Effector memory CD4-positive, alpha-beta T cell (primary cell): ENCODE measurements around the gene MATR3.
"Not testable (repeated sequence)": the region's sequence is repeated elsewhere in the genome, so short reads cannot be mapped to it uniquely, and the experiment has no call there.

Source experiments
- DNase-seq, 3 donors: peaks; one replicate each; pipeline ENCODE4 v3.0.0-alpha.2; 2020
- H3K27ac ChIP-seq: 2 replicates; pipeline ENCODE4 v1.7.0; 2013; ENCODE audit warnings: mild to moderate bottlenecking, low read length, moderate library complexity; ENCODE audit not compliant: insufficient read depth, poor library complexity, severe bottlenecking
- H3K27me3 ChIP-seq: replicated peaks from 2 replicates; pipeline ENCODE4 v1.7.0; 2013; ENCODE audit warnings: mild to moderate bottlenecking, low read length; ENCODE audit not compliant: insufficient read depth, control insufficient read depth, poor library complexity, severe bottlenecking
- H3K36me3 ChIP-seq: 2 replicates; pipeline ENCODE4 v1.7.0; 2013; ENCODE audit warnings: mild to moderate bottlenecking, low read length, moderate library complexity; ENCODE audit not compliant: control insufficient read depth, insufficient read depth
- H3K4me1 ChIP-seq: 2 replicates; pipeline ENCODE4 v1.7.0; 2013; ENCODE audit warnings: low read length, mild to moderate bottlenecking; ENCODE audit not compliant: control insufficient read depth, insufficient read depth, poor library complexity, severe bottlenecking
- H3K4me3 ChIP-seq: 2 replicates; pipeline ENCODE4 v1.7.0; 2013; ENCODE audit warnings: low read length, low read depth, mild to moderate bottlenecking; ENCODE audit not compliant: insufficient read depth, poor library complexity, severe bottlenecking
- H3K9me3 ChIP-seq: 2 replicates; pipeline ENCODE4 v1.7.0; 2013; ENCODE audit warnings: mild to moderate bottlenecking, low read length, moderate library complexity; ENCODE audit not compliant: control insufficient read depth

MATR3 gene

GRCh38 chr5:139262742-139263445 lies 30.6 kb upstream of the MATR3 start:
- Histone ChIP-seq H3K4me3 (no peak overlapping the region), H3K27me3 (no peaks in the 10 kb centered on the region), H3K27ac (no peak overlapping the region), H3K9me3 (no peaks in the 10 kb centered on the region), H3K36me3 (no peaks in the 10 kb centered on the region), H3K4me1 (no peaks in the 10 kb centered on the region)
- peak; percentile 17 to 28 (median 21) for DNase-seq

DNA sequence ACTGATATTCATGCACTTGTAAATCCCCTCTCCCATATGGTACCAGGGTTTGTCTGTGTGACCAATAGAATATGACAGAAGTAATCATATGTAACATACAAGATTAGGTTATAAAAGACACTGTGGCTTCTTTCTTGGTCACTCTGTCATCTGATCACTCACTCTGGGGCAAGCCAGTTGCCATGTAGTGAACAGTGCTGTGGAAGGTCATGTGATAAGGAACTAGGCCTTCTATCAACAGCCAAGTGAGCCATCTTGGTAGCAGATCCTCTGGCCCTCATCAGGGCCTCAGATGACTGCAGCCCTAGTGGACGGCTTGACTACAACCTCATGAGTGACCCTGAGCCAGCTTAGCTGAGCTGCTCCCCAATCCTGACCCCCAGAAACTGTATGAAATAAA lies 30.0 kb upstream of the MATR3 start:
- Histone ChIP-seq H3K27ac (no peak overlapping the region), H3K9me3 (no peaks in the 10 kb centered on the region), H3K4me3 (no peak overlapping the region), H3K27me3 (no peaks in the 10 kb centered on the region), H3K36me3 (no peaks in the 10 kb centered on the region), H3K4me1 (no peaks in the 10 kb centered on the region)
- no peak for DNase-seq

DNA sequence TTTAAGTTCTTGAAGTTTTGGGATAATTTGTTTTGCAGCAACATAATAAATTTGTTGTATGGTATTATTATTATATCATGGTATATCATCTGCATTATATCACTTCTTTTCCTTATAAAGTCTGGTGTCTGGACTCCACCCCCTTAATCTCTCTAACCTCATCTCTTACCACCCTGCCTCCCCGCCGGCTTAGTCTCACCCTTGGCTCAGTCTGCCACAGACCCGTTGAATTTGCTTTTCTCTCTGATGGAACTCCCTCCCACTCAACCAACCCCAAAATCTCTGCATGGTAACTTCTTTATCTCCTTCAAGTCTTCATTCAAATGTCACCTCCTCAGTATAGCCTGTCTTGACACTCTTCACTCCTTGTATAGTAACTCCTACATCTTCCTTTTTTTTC lies 29.6 kb upstream of the MATR3 start:
- Histone ChIP-seq H3K36me3 (no peaks in the 10 kb centered on the region), H3K27ac (no peak overlapping the region), H3K27me3 (no peaks in the 10 kb centered on the region), H3K4me1 (no peaks in the 10 kb centered on the region), H3K4me3 (no peak overlapping the region), H3K9me3 (no peaks in the 10 kb centered on the region)
- DNase-seq: no peak

DNA sequence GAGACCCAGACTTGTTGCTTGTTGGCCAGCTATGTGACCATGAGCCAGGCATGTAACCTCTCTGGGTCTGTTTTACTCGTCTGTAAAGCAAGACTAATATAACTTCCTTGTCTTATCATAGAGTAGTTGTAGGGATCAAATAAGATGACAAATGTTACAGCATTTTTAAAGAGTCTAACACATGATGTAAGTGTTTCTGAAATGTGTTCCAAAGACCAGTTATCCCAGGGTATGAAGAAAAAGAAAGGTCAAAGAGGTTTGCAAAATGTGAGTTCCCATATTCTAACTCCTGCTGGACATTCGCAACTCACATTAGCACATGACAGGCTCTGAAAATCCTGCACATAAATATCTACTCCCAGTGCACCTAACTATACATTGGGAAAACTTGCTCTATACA lies 28.5 kb upstream of the MATR3 start:
- no peak for DNase-seq
- no peak overlapping the region for H3K27ac ChIP-seq
- H3K27me3 ChIP-seq: no peaks in the 10 kb centered on the region
- no peaks in the 10 kb centered on the region for H3K4me1 ChIP-seq
- H3K4me3 ChIP-seq: no peak overlapping the region
- no peaks in the 10 kb centered on the region for H3K36me3 ChIP-seq
- no peaks in the 10 kb centered on the region for H3K9me3 ChIP-seq

- Histone ChIP-seq H3K4me1 (no peaks in the 10 kb centered on the region), H3K27me3 (no peaks in the 10 kb centered on the region), H3K36me3 (no peaks in the 10 kb centered on the region), H3K27ac (no peak overlapping the region), H3K4me3 (no peak overlapping the region), H3K9me3 (no peaks in the 10 kb centered on the region)
- no peak for DNase-seq
Measured at GRCh38 chr5:139266236-139266635, 27.3 kb upstream of the MATR3 start.

DNA sequence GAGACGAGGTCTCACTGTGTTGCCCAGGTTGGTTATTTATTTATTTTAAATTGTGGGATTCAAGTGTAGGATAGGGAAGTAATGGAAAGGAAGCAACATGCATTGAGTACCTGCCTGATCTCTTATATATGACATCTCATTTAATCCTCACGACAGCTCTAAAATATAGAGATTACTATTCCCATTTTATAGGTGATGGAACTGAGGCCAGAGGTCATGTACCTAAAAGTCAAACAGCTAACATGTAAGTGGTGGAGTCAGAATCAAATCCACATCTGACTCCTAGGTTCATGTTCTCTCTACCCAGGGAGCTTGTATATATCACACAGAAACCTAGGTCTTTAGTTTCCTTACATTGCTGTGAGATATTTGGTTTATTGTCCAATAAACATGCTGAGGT lies 26.1 kb upstream of the MATR3 start:
- Histone ChIP-seq H3K36me3 (no peaks in the 10 kb centered on the region), H3K4me3 (no peak overlapping the region), H3K4me1 (peaks cover 1% of the 10 kb centered on the region), H3K27ac (no peak overlapping the region), H3K9me3 (no peaks in the 10 kb centered on the region), H3K27me3 (no peaks in the 10 kb centered on the region)
- DNase-seq: no peak

GRCh38 chr5:139268364-139269202 lies 25.0 kb upstream of the MATR3 start:
- Histone ChIP-seq H3K27me3 (no peaks in the 10 kb centered on the region), H3K4me3 (no peak overlapping the region), H3K4me1 (peaks cover 12% of the 10 kb centered on the region), H3K27ac (no peak overlapping the region), H3K9me3 (no peaks in the 10 kb centered on the region), H3K36me3 (no peaks in the 10 kb centered on the region)
- no peak for DNase-seq

DNA sequence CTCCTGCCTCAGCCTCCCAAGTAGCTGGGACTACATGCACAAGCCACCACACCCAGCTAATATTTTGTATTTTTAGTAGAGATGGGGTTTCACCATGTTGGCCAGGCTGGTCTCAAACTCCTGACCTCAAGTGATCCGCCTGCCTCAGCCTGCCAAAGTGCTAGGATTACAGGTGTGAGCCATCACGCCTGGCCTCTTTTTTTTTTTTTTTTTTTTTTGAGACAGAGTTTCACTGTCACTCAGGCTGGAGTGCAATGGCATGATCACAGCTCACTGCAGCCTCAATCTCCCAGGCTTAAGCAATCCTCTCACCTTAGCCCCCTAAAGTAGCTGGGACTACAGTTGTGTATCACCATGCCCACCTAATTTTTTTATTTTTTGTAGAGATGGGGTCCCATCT lies 22.8 kb upstream of the MATR3 start:
- H3K9me3 ChIP-seq, DNase-seq, H3K27me3 ChIP-seq, H3K36me3 ChIP-seq, H3K27ac ChIP-seq, H3K4me3 ChIP-seq: not testable (repeated sequence)
- H3K4me1 ChIP-seq: peaks cover 21% of the 10 kb centered on the region

DNA sequence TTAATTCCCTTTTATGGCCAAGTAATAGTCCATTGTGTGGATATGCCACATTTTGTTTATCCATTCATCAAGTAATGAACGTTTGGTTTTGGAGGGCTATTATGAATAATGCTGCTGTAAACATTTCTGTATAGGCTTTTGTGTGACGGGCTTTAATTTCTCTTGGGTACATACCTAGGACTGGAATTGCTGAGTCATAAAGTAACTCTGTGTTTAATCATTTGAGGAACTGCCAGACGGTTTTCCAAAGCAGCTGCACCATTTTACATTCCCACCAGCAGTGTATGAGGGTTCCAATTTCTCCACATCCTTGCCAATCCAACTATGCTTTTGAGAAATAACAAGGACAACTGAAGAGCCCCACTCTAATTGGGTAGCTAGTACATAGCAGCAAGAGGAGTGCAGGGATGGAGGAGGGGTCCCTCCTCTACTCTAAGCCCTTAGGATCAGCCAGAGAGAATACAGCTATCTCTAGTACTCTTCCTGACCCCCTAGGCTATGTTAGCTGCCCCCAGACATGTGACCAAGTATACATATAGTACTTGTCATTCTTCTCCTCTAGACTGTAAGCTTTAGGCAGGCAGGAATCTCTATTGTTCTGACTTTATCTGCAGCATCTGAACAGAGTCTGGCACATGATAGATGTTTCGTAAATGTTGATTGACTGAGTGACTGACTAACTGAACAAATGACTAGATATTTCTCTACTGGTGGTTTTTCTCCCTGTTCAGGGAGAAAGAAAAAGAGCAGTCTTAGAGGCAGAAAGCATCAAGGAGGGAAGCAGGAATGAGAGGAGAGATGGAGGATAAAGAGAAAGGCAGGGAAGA lies 22.1 kb upstream of the MATR3 start:
- Histone ChIP-seq H3K4me3 (no peak overlapping the region), H3K9me3 (no peaks in the 10 kb centered on the region), H3K4me1 (peaks cover 21% of the 10 kb centered on the region), H3K27me3 (no peaks in the 10 kb centered on the region), H3K36me3 (no peaks in the 10 kb centered on the region), H3K27ac (no peak overlapping the region)
- no peak for DNase-seq
